Keratinocyte (primary cell): Measurements from ENCODE around the gene ZNF710. TPM values are rescaled to one million over a fixed set of nuclear protein-coding genes. Genes with fewer than 3 reads are reported as not detected.

ENCODE experiments used
- DNase-seq: peaks from one replicate; pipeline ENCODE4 v3.0.0-alpha.2; 2011; ENCODE audit warnings: low read depth, missing footprints, low spot score
- FAIRE-seq: peaks from 2 replicates; lab custom pipeline; 2011; peaks lifted over from hg19 to GRCh38; lab: Jason Lieb, UNC
- H2AFZ ChIP-seq: 2 replicates; pipeline ENCODE4 v1.6.0; 2012; ENCODE audit warnings: low read length, control low read depth, inconsistent platforms; ENCODE audit not compliant: control insufficient read depth
- H3K27ac ChIP-seq: 2 replicates; pipeline ENCODE4 v1.5.1; 2011; ENCODE audit warnings: low read length; ENCODE audit not compliant: control insufficient read depth, insufficient read depth
- H3K27me3 ChIP-seq: 3 replicates; pipeline ENCODE4 v1.6.0; 2011; ENCODE audit warnings: low read length; ENCODE audit not compliant: control insufficient read depth, insufficient read depth; ENCODE audit errors: extremely low read depth
- H3K36me3 ChIP-seq, 2 experiments: 2 replicates in 1 of 2; 3 replicates in 1 of 2; pipeline ENCODE4 v1.5.1; 2011; ENCODE audit warnings: low read length in 2 of 2, mild to moderate bottlenecking in 1 of 2; ENCODE audit not compliant: control insufficient read depth in 2 of 2, insufficient read depth in 2 of 2; ENCODE audit errors: extremely low read depth in 1 of 2
- H3K4me1 ChIP-seq: 3 replicates; pipeline ENCODE4 v1.5.1; 2011; ENCODE audit warnings: low read length; ENCODE audit not compliant: control insufficient read depth, insufficient read depth; ENCODE audit errors: extremely low read depth
- H3K4me2 ChIP-seq: 3 replicates; pipeline ENCODE4 v1.6.0; 2011; ENCODE audit warnings: low read depth, low read length; ENCODE audit not compliant: control insufficient read depth, insufficient read depth; ENCODE audit errors: extremely low read depth
- H3K4me3 ChIP-seq, 3 experiments: fragments of 200-600 bp in 1 of 3; sonication (generic) in 1 of 3; 2 replicates in 2 of 3; 3 replicates in 1 of 3; pipeline ENCODE4 v1.5.1; 2011 to 2016; ENCODE audit warnings: low read length in 3 of 3, mild to moderate bottlenecking in 3 of 3, control low read depth in 2 of 3, inconsistent platforms in 1 of 3, low read depth in 1 of 3, mixed read lengths in 1 of 3, mixed run types in 1 of 3, moderate library complexity in 1 of 3; ENCODE audit not compliant: control insufficient read depth in 2 of 3, insufficient read depth in 2 of 3; ENCODE audit errors: extremely low read depth in 1 of 3
- H3K79me2 ChIP-seq: 2 replicates; pipeline ENCODE4 v1.6.0; 2012; ENCODE audit warnings: low read length; ENCODE audit not compliant: control insufficient read depth, insufficient read depth
- H3K9ac ChIP-seq: 3 replicates; pipeline ENCODE4 v1.6.0; 2011; ENCODE audit warnings: low read length; ENCODE audit not compliant: control insufficient read depth, insufficient read depth; ENCODE audit errors: extremely low read depth
- H3K9me1 ChIP-seq: 3 replicates; pipeline ENCODE4 v1.6.0; 2011; ENCODE audit warnings: low read length; ENCODE audit not compliant: control insufficient read depth, insufficient read depth; ENCODE audit errors: extremely low read depth
- H3K9me3 ChIP-seq: 2 replicates; pipeline ENCODE4 v1.5.1; 2012; ENCODE audit warnings: low read depth, low read length; ENCODE audit not compliant: control insufficient read depth
- H4K20me1 ChIP-seq: 3 replicates; pipeline ENCODE4 v1.6.0; 2011; ENCODE audit warnings: low read length; ENCODE audit not compliant: control insufficient read depth, insufficient read depth; ENCODE audit errors: extremely low read depth
- CTCF ChIP-seq, 3 experiments: IDR thresholded peaks in 1 of 3; conservative IDR thresholded peaks in 1 of 3; optimal IDR thresholded peaks in 1 of 3; 2 replicates in 2 of 3; 3 replicates in 1 of 3; pipeline versions ENCODE3 to v1.5.1; 2011; ENCODE audit warnings: low read length in 3 of 3, mild to moderate bottlenecking in 3 of 3, moderate library complexity in 2 of 3, control low read depth in 1 of 3, inconsistent platforms in 1 of 3; ENCODE audit not compliant: insufficient read depth in 2 of 3; ENCODE audit errors: extremely low read depth in 1 of 3
- EZH2 ChIP-seq: IDR thresholded peaks from one replicate; pipeline ENCODE4 v1.6.1; 2012; ENCODE audit warnings: inconsistent platforms, mild to moderate bottlenecking, low read length, moderate library complexity
- dilution Hi-C: fragments of 300-500 bp; cut with MboI; formaldehyde crosslinking; loops from one replicate; pipeline ENCODE4 v1.7.0; 2020; ENCODE audit warnings: low sequenced_read_pairs; ENCODE audit not compliant: extremely low pct_ligation_motif_present
- polyA plus RNA-seq, 5 experiments: library from polyadenylated mRNA; depleted of rRNA in 3 of 5; stranded (reverse) in 3 of 5; stranded (forward) in 1 of 5; unstranded in 1 of 5; fragments of >200 nt; gene quantifications; 1 replicate in 1 of 5; 2 replicates in 3 of 5; 3 replicates in 1 of 5; pipeline versions ENCODE4 v1.2.1 to v1.2.3, GENCODE V29; 2011 to 2012; ENCODE audit warnings: missing spikeins in 2 of 5, low read depth in 1 of 5, low replicate concordance in 1 of 5

The ZNF710 gene
- polyA plus RNA-seq, 1 donor (not counting 4 experiments of a cell fraction or from before 2014, with no cell fraction given), result 4.5 TPM

- peaks cover 39% of the 10 kb centered on the region for H3K4me1 ChIP-seq
- peaks cover 71% of the 10 kb centered on the region for H3K79me2 ChIP-seq
These were observed 5.3 kb downstream of the ZNF710 start for GRCh38 chr15:90006217-90007075.

GRCh38 chr15:90007076-90007460 is 5.9 kb downstream of the ZNF710 start:
- peaks cover 77% of the 10 kb centered on the region for H3K79me2 ChIP-seq
- dilution Hi-C loops, result no loop called here
- H3K9me1 ChIP-seq, result peaks cover 8% of the 10 kb centered on the region
- peaks cover 39% of the 10 kb centered on the region for H3K4me1 ChIP-seq
- H3K36me3 ChIP-seq, result peaks cover 4 to 15% of the 10 kb centered on the region in 2 experiments
- H4K20me1 ChIP-seq, result no peaks in the 10 kb centered on the region
- no peaks in the 10 kb centered on the region for H3K27me3 ChIP-seq
- H3K27ac ChIP-seq, result no peak overlapping the region
- no peak overlapping the region for H3K4me2 ChIP-seq
- DNase-seq (no peak), FAIRE-seq (no peak)
- H3K4me3 ChIP-seq, result no peak overlapping the region
- H3K9me3 ChIP-seq, result peaks cover 4% of the 10 kb centered on the region
- H3K9ac ChIP-seq, result no peak overlapping the region
- TF ChIP-seq EZH2, result no peak
- TF ChIP-seq CTCF (optimal IDR thresholded peaks at IDR 0.05 in 1 of 3, IDR thresholded peaks at IDR 0.05 in 1 of 3, conservative IDR thresholded peaks at IDR 0.05 in 1 of 3; ENCODE audit: extremely low read depth in 1 of 3, insufficient read depth in 2 of 3, low read length in 3 of 3), result no peak
- no peak overlapping the region for H2AFZ ChIP-seq

More at GRCh38 chr15:90006217-90007075, 5.3 kb downstream of the ZNF710 start:
- peak overlapping the region; percentile 99 for H3K27ac ChIP-seq
- H3K9me1 ChIP-seq, result peaks cover 8% of the 10 kb centered on the region
- H3K9me3 ChIP-seq, result peaks cover 2% of the 10 kb centered on the region
- H2AFZ ChIP-seq, result no peak overlapping the region
- no peak for FAIRE-seq
- H3K27me3 ChIP-seq, result no peaks in the 10 kb centered on the region
- no peak overlapping the region for H3K4me3 ChIP-seq
- H3K9ac ChIP-seq, result peak overlapping the region; percentile 94
- no peak for DNase-seq
- TF ChIP-seq CTCF (optimal IDR thresholded peaks at IDR 0.05 in 1 of 3, IDR thresholded peaks at IDR 0.05 in 1 of 3, conservative IDR thresholded peaks at IDR 0.05 in 1 of 3; ENCODE audit: extremely low read depth in 1 of 3, insufficient read depth in 2 of 3, low read length in 3 of 3) (no peak), EZH2 (no peak)
- H3K4me2 ChIP-seq, result no peak overlapping the region
- H3K36me3 ChIP-seq, result peaks cover 4 to 15% of the 10 kb centered on the region in 2 experiments
- no peaks in the 10 kb centered on the region for H4K20me1 ChIP-seq
- dilution Hi-C loops, result no loop called here
